B cell (primary cell): ENCODE data around the gene ZNF354C.

Experiments
- CTCF ChIP-seq: fragments of 200-600 bp; IDR thresholded peaks from one replicate; pipeline ENCODE4 v1.8.0; 2022; ENCODE audit warnings: antibody characterized with exemption, mild to moderate bottlenecking
- EZH2 ChIP-seq: IDR thresholded peaks from 2 replicates; pipeline ENCODE4 v1.6.1; 2012; ENCODE audit warnings: borderline replicate concordance, low read depth, mild to moderate bottlenecking, moderate library complexity, low read length; ENCODE audit not compliant: insufficient read depth, poor library complexity, severe bottlenecking

- TF ChIP-seq CTCF (no peak), EZH2 (no peak)
Measured at GRCh38 chr5:179055841-179056240, 4.3 kb upstream of the ZNF354C start.
